HepG2 (cell line): Measurements from ENCODE around the gene NRAP. TPM values are rescaled to one million over a fixed set of nuclear protein-coding genes. Genes with fewer than 3 reads are reported as not detected.

ENCODE experiments used
- AKAP8 ChIP-seq: sonication (generic); formaldehyde crosslinking; IDR thresholded peaks from 2 replicates; pipeline ENCODE4 v1.5.1; 2020; ENCODE audit warnings: mild to moderate bottlenecking, missing genetic modification reagents
- ELF3 ChIP-seq: IDR thresholded peaks from 2 replicates; pipeline ENCODE4 v1.6.1; 2016; ENCODE audit warnings: missing genetic modification reagents, missing compliant biosample characterization
- JUN ChIP-seq: sonication (generic); formaldehyde crosslinking; IDR thresholded peaks from 2 replicates; pipeline ENCODE4 v1.4.0; 2020; ENCODE audit warnings: mild to moderate bottlenecking, missing genetic modification reagents
- NR2F1 ChIP-seq, 2 experiments: fragments of 450-650 bp in 1 of 2; formaldehyde crosslinking in 1 of 2; IDR thresholded peaks; 2 replicates each; pipeline versions ENCODE4 v1.5.0 to v1.6.1; 2016 to 2020; ENCODE audit warnings: mild to moderate bottlenecking in 1 of 2, missing compliant biosample characterization in 1 of 2, missing genetic modification reagents in 1 of 2, moderate library complexity in 1 of 2
- RFX3 ChIP-seq: IDR thresholded peaks from 2 replicates; pipeline ENCODE4 v1.6.1; 2016; ENCODE audit warnings: missing biosample characterization, missing genetic modification reagents
- ZFAT ChIP-seq: sonication (generic); formaldehyde crosslinking; conservative IDR thresholded peaks from 2 replicates; pipeline ENCODE4 v1.8.1; 2023; ENCODE audit warnings: missing genetic modification reagents, inconsistent platforms
- ZFP41 ChIP-seq: sonication (generic); formaldehyde crosslinking; IDR thresholded peaks from 2 replicates; pipeline ENCODE4 v1.4.0; 2020; ENCODE audit warnings: mild to moderate bottlenecking, missing genetic modification reagents, borderline replicate concordance
- ZFYVE20 ChIP-seq: sonication (generic); formaldehyde crosslinking; IDR thresholded peaks from 2 replicates; pipeline ENCODE4 v1.8.0; 2023; ENCODE audit warnings: low read depth, mild to moderate bottlenecking, moderate library complexity, missing genetic modification reagents, borderline replicate concordance
- ZNF20 ChIP-seq: sonication (generic); formaldehyde crosslinking; IDR thresholded peaks from 2 replicates; pipeline ENCODE4 v1.4.0; 2020; ENCODE audit warnings: mild to moderate bottlenecking, moderate library complexity, missing genetic modification reagents
- ZNF3 ChIP-seq: IDR thresholded peaks from 2 replicates; pipeline ENCODE4 v1.7.0; 2017; ENCODE audit warnings: inconsistent platforms
- ZNF788 ChIP-seq: sonication (generic); formaldehyde crosslinking; IDR thresholded peaks from 2 replicates; pipeline ENCODE4 v1.5.0; 2020; ENCODE audit warnings: mild to moderate bottlenecking, missing genetic modification reagents, borderline replicate concordance
- polyA plus RNA-seq, 8 experiments: library from polyadenylated mRNA; depleted of rRNA in 3 of 8; stranded (reverse) in 7 of 8; unstranded in 1 of 8; fragments of >200 nt; fragmentation: Illumina TruSeq in 4 of 8; extraction: Trizol in 4 of 8; gene quantifications; 2 replicates each; pipeline versions ENCODE4 v1.2.1 to v1.2.3, GENCODE V29; 2011 to 2016; ENCODE audit warnings: low read depth in 4 of 8, missing spikeins in 1 of 8, mixed read lengths in 1 of 8; ENCODE audit not compliant: insufficient read depth in 1 of 8
- total RNA-seq, 5 experiments: library from RNA; depleted of rRNA; stranded (reverse); fragments of >200 nt; fragmentation: Illumina TruSeq; extraction: Trizol; gene quantifications; 2 replicates each; pipeline ENCODE4 v1.2.3, GENCODE V29; 2016; ENCODE audit warnings: low read depth in 1 of 5
- TF ChIP-seq, protein P1 (sequence below): sonication (generic); formaldehyde crosslinking; IDR thresholded peaks from 2 replicates; pipeline ENCODE4 v1.8.0; 2022; ENCODE audit warnings: missing genetic modification reagents, mild to moderate bottlenecking, moderate library complexity, borderline replicate concordance
- TF ChIP-seq, protein P2 (sequence below): sonication (generic); formaldehyde crosslinking; conservative IDR thresholded peaks from 2 replicates; pipeline ENCODE4 v1.8.0; 2022; ENCODE audit warnings: missing genetic modification reagents

NRAP gene
- total and polyA plus RNA-seq, 2 of the 13 experiments (the other 11 are each of a cell fraction or from before 2014, with no cell fraction given) = not detected

DNA sequence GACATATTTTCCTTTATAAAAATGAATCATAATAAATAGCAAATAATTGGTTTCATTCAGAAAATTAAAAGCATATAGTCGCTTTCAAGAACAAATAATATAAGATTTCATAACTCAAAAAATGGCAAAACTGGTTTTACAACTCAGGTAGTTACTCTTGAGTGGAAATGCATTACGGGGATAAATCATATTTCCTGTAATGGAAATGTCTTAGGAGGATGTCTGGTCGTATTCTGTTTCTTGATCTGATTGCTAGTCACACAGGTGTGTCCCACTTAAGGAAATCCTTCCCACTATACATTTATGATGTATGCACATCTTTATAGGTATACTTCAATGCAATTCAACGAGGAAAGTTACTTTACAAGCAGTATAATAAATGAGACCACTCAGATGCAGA lies 20.7 kb downstream of the NRAP start (continued):
- TF ChIP-seq, protein P1, sequence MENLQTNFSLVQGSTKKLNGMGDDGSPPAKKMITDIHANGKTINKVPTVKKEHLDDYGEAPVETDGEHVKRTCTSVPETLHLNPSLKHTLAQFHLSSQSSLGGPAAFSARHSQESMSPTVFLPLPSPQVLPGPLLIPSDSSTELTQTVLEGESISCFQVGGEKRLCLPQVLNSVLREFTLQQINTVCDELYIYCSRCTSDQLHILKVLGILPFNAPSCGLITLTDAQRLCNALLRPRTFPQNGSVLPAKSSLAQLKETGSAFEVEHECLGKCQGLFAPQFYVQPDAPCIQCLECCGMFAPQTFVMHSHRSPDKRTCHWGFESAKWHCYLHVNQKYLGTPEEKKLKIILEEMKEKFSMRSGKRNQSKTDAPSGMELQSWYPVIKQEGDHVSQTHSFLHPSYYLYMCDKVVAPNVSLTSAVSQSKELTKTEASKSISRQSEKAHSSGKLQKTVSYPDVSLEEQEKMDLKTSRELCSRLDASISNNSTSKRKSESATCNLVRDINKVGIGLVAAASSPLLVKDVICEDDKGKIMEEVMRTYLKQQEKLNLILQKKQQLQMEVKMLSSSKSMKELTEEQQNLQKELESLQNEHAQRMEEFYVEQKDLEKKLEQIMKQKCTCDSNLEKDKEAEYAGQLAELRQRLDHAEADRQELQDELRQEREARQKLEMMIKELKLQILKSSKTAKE (CRISPR knock-in tag) = no peak
- TF ChIP-seq ZFP41 (CRISPR knock-in tag) (no peak), ZNF3 (no peak), NR2F1 (CRISPR knock-in tag; IDR thresholded peaks at IDR 0.05) (no peak), ZNF788 (CRISPR knock-in tag) (no peak), JUN (CRISPR knock-in tag) (no peak), ELF3 (CRISPR knock-in tag) (no peak), ZNF20 (CRISPR knock-in tag) (no peak), AKAP8 (CRISPR knock-in tag) (no peak), ZFAT (CRISPR knock-in tag) (no peak), RFX3 (CRISPR knock-in tag) (no peak), ZFYVE20 (CRISPR knock-in tag) (no peak)
- TF ChIP-seq, protein P2, sequence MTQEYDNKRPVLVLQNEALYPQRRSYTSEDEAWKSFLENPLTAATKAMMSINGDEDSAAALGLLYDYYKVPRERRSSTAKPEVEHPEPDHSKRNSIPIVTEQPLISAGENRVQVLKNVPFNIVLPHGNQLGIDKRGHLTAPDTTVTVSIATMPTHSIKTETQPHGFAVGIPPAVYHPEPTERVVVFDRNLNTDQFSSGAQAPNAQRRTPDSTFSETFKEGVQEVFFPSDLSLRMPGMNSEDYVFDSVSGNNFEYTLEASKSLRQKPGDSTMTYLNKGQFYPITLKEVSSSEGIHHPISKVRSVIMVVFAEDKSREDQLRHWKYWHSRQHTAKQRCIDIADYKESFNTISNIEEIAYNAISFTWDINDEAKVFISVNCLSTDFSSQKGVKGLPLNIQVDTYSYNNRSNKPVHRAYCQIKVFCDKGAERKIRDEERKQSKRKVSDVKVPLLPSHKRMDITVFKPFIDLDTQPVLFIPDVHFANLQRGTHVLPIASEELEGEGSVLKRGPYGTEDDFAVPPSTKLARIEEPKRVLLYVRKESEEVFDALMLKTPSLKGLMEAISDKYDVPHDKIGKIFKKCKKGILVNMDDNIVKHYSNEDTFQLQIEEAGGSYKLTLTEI (CRISPR knock-in tag) = no peak
- TF ChIP-seq, all 625 proteins: peak for 0
